ENCODE measurements around the gene LAIR2. TPM values are rescaled to one million over a fixed set of nuclear protein-coding genes. Genes with fewer than 3 reads are reported as not detected.

Gene LAIR2
- polyA plus RNA-seq, 3 donors: 0.38 TPM; not detected in 2

DNA sequence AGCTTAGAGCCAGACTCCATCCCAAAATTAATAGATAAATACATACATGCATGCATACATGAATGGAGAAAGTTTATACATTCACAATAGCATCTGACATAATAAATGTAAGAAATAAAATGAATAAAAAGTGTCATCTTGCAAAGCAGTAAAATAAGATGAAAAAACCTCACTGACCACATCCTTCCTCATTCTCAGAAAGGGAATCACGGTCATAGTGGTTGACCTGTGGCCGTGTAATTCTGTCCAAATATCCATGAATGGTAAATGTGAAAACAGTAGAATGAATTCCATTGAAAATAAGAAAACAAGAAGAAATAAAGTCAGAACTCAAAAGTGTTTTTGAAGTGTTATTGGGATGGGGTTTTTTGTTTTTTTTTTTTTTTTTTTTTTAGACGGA lies 19.7 kb upstream of the LAIR2 start:
- no peaks in the 10 kb centered on the region for H3K36me3 ChIP-seq (replicated peaks in 1 of 2; ENCODE audit: control insufficient read depth in 1 of 2, insufficient read depth in 2 of 2, low read length in 2 of 2)
- H3K9ac ChIP-seq (ENCODE audit: insufficient read depth, low read length, poor library complexity, severe bottlenecking): no peak overlapping the region
- no peak overlapping the region for H3K27ac ChIP-seq (ENCODE audit: low read depth in 1 of 2, low read length in 2 of 2)
- intact Hi-C loops (cut with micrococcal nuclease): loop anchor here in 1 of 2 donors (10.0 kb wide), 1 partner anchor 192 kb away; no protein-coding TSS in a partner anchor
- H4K20me1 ChIP-seq (ENCODE audit: insufficient read depth, low read length): peaks cover 10% of the 10 kb centered on the region
- Mint-ChIP-seq H3K4me1 (peaks cover 34% of the 10 kb centered on the region), H3K9me3 (peaks cover 0 to 15% (median 7%) of the 10 kb centered on the region in 7 donors), H3K36me3 (peaks cover 0 to 2% of the 10 kb centered on the region in 2 donors), H3K27ac (no peak overlapping the region), H3K27me3 (ENCODE audit: low read depth in 3 of 3) (peaks cover 65 to 81% (median 73%) of the 10 kb centered on the region in 3 donors), H3K4me3 (peak overlapping the region in 1 of 2 donors; percentile 84)
- H3K4me2 ChIP-seq (replicated peaks; ENCODE audit: extremely low read depth, low read length, poor library complexity, severe bottlenecking): peak overlapping the region; percentile 44
- H3K4me1 ChIP-seq (ENCODE audit: control insufficient read depth in 1 of 2, insufficient read depth in 2 of 2, low read length in 2 of 2): peaks cover 24 to 33% of the 10 kb centered on the region in 2 donors
- peak; percentile 48 to 70 (median 65) for DNase-seq
- H3K9me3 ChIP-seq (replicated peaks in 1 of 2; ENCODE audit: control insufficient read depth in 1 of 2, insufficient read depth in 1 of 2, low read length in 2 of 2): peaks cover 0 to 8% of the 10 kb centered on the region in 2 donors
- no peak overlapping the region for H3K4me3 ChIP-seq (replicated peaks in 1 of 3; ENCODE audit: low read depth in 2 of 3, low read length in 3 of 3)
- H3K27me3 ChIP-seq (ENCODE audit: control insufficient read depth in 2 of 2, insufficient read depth in 2 of 2, low read length in 2 of 2): peaks cover 36 to 83% of the 10 kb centered on the region in 2 donors
- no CpG with 5 or more reads among the region's 3 CpGs for WGBS (ENCODE audit: insufficient coverage)
- TF ChIP-seq CTCF (IDR thresholded peaks at IDR 0.05): no peak
- no peaks in the 10 kb centered on the region for H3K79me2 ChIP-seq (ENCODE audit: insufficient read depth, low read length)
- H2AFZ ChIP-seq (ENCODE audit: insufficient read depth, low read depth, low read length, poor library complexity, severe bottlenecking): no peak overlapping the region

GRCh38 chr19:54484451-54484850 lies 18.2 kb upstream of the LAIR2 start:
- Histone ChIP-seq H3K27me3 (ENCODE audit: control insufficient read depth in 2 of 2, insufficient read depth in 2 of 2, low read length in 2 of 2) (peaks cover 35 to 83% of the 10 kb centered on the region in 2 donors), H3K4me1 (ENCODE audit: control insufficient read depth in 1 of 2, insufficient read depth in 2 of 2, low read length in 2 of 2) (peaks cover 24 to 29% of the 10 kb centered on the region in 2 donors), H3K27ac (ENCODE audit: low read depth in 1 of 2, low read length in 2 of 2) (no peak overlapping the region), H2AFZ (ENCODE audit: insufficient read depth, low read depth, low read length, poor library complexity, severe bottlenecking) (no peak overlapping the region), H3K9ac (ENCODE audit: insufficient read depth, low read length, poor library complexity, severe bottlenecking) (no peak overlapping the region), H4K20me1 (ENCODE audit: insufficient read depth, low read length) (peaks cover 10% of the 10 kb centered on the region), H3K4me3 (replicated peaks in 1 of 3; ENCODE audit: low read depth in 2 of 3, low read length in 3 of 3) (no peak overlapping the region), H3K36me3 (replicated peaks in 1 of 2; ENCODE audit: control insufficient read depth in 1 of 2, insufficient read depth in 2 of 2, low read length in 2 of 2) (no peaks in the 10 kb centered on the region), H3K79me2 (ENCODE audit: insufficient read depth, low read length) (no peaks in the 10 kb centered on the region), H3K4me2 (replicated peaks; ENCODE audit: extremely low read depth, low read length, poor library complexity, severe bottlenecking) (no peak overlapping the region), H3K9me3 (replicated peaks in 1 of 2; ENCODE audit: control insufficient read depth in 1 of 2, insufficient read depth in 1 of 2, low read length in 2 of 2) (peaks cover 0 to 6% of the 10 kb centered on the region in 2 donors)
- H3K36me3 Mint-ChIP-seq: peaks cover 0 to 2% of the 10 kb centered on the region in 2 donors
- intact Hi-C loops (cut with micrococcal nuclease): loop anchor here in 1 of 2 donors (10.0 kb wide), 1 partner anchor 190 kb away; no protein-coding TSS in a partner anchor
- peaks cover 0 to 14% (median 2%) of the 10 kb centered on the region in 7 donors for H3K9me3 Mint-ChIP-seq
- peaks cover 29% of the 10 kb centered on the region for H3K4me1 Mint-ChIP-seq
- no peak for TF ChIP-seq CTCF (IDR thresholded peaks at IDR 0.05)
- 81% methylated on average over 10 of the region's 10 CpGs for whole genome bisulfite sequencing (ENCODE audit: insufficient coverage)
- no peak overlapping the region for H3K27ac Mint-ChIP-seq
- peak overlapping the region in 1 of 2 donors; percentile 88 for H3K4me3 Mint-ChIP-seq
- H3K27me3 Mint-ChIP-seq (ENCODE audit: low read depth in 3 of 3): peaks cover 70 to 79% (median 72%) of the 10 kb centered on the region in 3 donors
- no peak for DNase-seq
